GM21786 (cell line): ENCODE data around the gene KIAA0513.

Source experiments
- ATAC-seq: cut with Tn5 transposase; IDR thresholded peaks from one replicate; pipeline ENCODE4 v1.9.1; 2021; ENCODE audit not compliant: unreplicated experiment

The KIAA0513 gene

DNA sequence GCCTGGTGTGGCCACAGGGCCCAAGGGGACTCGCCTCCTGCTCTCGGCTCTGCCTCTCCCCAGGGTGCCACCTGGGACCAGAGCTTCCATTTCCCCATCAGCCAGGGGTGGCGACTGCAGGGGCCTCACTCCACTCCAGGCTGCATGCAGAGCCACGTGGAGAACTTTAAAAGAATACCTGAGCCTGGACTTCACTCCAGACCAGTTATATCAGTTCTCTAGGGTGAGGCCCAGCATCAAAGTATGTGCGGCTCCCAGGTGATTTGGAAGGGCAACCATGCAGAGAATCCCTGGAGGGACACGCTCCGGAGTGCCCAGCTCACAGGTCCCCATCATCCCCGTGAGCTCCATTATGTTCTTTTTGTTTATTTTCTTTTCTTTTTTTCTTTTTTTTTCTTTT, 39.8 kb downstream of the KIAA0513 start:
- ATAC-seq = no peak

DNA sequence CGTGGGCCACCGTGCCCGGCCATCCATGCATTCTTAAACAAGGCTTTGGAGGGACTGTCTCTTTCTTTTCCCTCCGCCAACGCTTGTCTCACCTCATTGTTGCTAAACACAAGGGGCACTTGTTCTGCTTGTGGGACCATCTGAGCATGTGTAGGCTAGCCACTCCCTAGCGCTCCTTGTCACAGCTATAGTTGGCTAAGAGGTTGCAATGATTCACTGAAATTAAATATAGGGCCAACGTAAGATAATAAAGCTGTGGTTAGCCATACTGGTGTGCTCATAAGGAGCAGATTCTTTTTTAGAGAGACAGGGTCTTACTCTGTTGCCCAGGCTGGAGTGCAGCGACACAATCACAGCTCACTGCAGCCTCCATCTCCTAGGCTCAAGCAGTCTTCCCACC, 41.2 kb downstream of the KIAA0513 start:
- ATAC-seq = no peak

DNA sequence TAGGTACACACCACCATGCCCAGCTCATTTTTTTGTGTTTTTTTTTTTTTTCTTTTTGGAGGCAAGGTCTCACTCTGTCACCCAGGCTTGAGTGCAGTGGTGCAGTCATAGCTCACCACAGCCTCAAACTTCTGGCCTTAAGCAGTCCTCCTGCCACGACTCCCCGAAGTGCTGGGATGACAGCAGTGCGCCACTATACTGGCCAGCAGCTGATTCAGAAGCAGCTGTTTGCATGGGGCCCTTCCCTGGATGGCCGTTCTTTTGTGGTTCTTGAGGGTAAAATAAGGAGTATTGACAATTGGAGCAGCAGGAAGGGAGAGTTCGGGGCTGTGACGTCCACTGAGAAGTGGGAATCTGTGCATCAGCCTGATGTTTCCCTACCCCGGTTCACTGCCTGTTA, 41.6 kb downstream of the KIAA0513 start:
- no peak for ATAC-seq

DNA sequence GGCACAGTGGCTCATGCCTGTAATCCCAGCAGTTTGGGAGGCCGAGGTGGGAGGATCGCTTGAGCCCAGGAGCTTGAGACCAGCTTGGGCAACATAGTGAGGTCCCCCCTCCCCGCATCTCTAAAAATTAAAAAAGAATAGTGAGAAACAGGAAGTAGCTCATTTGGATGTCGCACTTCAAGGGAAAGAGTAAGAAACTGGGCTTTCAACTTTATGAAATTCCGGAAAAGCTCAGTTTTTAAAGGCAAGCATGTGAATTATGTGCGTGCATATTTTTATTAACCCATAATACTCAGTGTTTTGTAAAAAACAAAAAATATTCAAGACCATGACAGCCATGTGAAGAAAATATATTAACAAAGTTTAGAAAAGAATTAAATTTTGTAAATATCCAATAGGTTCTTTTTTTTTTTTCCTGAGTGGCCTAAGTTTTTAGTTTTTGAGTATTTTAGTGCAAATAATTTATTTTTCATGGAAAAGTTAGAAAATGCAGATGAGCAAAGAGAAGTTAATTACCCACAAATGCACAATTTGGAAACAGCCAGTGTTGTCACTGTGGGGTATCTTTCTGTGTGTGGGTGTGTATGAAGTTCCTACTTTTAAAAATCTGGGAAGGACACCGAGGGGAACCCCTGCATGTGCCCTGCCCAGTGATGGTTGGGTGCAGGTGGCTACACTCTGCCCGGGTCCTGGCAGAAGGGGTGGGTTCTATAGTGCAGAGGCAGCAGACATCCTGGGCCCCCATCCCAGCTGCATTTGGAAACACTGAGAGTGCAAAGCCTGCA, 44.7 kb downstream of the KIAA0513 start:
- no peak for ATAC-seq

DNA sequence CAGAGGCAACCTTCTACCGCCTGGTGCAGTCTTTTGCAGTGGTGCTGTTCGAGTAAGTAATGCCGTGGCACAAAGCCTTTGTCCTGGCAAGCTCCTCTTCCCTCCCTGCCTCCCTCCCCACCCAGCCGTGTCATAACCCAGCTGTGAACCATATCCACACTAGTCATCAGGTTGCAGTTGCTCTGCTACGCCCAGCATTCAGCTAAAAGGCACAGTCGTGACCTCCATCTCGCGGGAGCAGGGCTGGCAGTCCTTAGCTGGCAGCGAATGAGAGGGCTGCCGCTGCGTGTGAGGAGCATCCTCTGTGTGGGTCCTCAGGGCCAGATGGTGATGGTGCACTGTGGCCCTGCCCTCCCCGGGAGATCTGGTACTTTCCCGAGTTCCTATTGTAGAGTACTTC, 45.4 kb downstream of the KIAA0513 start:
- no peak for ATAC-seq

DNA sequence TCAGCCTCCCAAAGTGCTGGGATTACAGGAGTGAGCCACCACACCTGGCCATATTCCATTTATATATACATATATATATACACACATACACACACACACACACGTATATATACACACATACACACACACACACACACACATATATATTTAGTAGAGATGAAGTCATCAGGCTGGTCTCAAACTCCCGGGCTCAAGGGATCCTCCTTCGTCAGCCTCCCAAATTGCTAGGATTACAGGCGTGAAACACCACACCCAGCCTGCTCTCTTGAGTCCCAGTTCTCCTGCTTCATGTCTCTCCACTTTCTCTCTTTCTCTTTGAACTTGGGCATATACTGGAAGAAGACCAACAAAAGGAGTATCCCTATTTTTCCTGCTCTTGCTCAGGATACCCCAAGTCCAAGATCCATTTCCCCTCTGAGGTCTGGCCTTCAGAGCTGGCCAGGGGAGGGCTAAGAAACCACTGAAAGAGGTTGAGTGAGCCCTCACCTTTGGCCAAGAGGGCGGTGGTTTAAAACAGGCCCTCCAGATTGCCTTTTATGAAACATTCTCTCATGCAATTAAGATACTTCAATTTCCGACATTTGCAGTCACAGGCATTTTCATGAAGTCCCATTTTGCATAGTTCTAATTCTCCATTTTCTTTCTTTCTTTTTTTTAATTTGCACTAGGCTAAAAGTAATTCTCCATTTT, 46.8 kb downstream of the KIAA0513 start:
- no peak for ATAC-seq

DNA sequence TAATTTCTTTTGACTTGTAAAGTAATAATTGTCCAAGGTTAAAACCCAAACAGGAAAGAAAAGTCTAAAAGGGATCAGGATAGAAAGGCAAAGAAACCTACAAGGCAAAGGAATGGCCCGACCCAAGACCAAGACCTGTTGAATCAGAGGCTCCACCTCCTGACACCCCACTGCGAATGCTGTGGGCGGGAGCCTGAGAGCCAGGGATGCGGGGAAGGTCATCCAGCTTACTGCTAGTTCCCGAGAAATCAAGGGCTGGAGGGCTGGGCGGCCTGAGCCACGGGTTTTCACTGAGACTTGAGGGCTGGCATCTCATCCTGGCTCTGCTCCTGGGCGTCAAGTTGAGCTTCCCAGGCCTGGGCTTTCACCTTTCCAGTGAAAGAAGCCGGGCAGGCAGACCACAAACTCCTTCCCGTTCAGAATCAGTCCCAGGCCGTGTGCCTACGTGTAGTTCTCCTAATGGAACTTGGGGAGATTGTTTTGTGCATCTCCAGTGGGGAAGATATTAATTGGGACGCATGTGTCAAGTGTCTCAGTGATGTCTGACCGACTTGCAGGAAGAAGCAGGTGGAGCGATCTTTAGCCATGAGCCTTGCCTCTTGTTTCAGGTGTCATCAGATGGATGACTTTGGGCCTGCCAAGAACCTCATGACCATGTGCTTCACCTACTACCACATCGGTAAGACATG, 47.8 kb downstream of the KIAA0513 start:
- ATAC-seq = no peak

DNA sequence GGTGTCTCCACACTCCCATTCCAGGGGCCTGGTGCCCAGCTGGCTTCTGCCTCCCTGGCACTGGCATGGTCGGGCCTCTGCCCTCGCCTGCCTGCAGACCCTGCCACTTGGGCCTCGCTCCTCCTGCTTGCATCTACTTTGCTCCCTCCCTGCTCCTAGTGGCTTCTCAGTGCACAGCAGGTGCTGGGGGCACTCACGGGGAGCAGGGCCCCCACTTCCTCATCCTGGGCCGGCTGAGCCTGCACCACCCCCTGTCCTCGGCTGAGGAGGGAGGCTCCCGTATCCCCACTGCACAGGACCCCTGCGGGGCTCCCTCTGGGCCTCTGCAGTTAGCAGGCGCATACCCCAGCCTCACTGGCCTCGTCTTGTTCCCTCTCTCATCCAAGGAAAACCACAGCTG, 49.4 kb downstream of the KIAA0513 start:
- no peak for ATAC-seq

DNA sequence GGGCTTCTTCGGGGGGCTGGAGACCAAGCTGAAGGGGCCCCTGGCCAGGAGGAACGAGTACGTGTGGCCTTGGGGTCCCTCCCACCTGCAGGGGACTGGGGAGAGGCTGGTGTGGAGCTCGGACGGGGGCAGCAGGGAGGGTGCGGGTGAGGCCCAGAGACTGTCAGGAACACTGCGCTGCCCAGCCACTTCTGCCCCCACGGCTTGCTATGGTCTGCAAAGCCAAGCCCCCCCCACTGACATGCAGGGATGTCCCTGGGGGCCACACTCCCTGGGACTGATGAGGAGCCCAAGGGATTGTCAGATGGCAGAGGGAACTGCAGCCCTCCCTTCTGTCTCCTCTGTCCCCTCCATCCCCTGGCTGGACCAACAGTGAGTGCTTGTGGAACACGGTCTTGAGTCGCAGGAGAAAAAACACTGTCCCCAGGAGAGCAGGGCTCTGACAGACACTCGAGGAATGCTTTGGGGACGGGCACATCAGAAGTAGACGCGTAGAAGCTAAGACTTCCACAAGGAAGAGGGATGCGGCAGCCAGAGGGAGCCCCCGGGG, 50.1 kb downstream of the KIAA0513 start:
- no peak for ATAC-seq

DNA sequence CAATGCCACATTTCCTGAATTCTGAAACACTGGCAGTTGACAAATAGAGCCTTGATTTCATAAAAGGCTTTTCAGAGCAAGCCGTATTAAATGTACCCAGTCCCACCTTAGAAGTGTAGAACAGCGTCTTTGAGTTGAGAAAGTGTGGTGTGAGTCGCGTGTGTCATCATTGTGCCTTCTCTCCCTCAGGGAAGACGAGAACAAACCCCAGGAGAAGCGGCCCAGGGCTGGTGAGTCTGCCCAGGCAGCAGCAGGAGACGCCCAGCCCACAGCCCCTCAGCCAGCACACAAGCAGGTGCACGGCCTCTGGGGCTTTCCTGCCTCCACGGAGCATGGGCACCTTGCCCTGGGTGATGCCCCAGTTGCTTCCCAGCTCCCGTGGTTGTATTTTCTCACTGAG, 50.6 kb downstream of the KIAA0513 start:
- no peak for ATAC-seq

DNA sequence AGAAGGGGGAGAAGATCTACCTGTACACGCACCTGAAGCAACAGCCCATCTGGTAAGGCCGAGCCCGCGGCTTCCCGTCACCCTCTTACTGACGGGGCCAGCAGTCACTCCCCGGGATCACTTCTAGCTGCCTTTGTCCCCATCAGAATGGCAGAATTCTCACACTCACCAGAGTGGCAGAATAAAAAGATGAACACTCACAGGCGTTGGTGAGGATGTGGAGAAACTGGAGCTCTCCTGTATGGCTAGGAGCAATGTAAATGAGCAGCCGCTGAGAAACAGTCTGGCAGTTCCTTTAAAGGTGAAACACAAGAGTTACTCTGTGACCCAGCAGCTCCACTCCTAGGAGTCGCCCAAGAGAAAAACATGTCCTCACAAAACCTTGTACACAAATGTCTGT, 51.4 kb downstream of the KIAA0513 start:
- ATAC-seq = no peak

DNA sequence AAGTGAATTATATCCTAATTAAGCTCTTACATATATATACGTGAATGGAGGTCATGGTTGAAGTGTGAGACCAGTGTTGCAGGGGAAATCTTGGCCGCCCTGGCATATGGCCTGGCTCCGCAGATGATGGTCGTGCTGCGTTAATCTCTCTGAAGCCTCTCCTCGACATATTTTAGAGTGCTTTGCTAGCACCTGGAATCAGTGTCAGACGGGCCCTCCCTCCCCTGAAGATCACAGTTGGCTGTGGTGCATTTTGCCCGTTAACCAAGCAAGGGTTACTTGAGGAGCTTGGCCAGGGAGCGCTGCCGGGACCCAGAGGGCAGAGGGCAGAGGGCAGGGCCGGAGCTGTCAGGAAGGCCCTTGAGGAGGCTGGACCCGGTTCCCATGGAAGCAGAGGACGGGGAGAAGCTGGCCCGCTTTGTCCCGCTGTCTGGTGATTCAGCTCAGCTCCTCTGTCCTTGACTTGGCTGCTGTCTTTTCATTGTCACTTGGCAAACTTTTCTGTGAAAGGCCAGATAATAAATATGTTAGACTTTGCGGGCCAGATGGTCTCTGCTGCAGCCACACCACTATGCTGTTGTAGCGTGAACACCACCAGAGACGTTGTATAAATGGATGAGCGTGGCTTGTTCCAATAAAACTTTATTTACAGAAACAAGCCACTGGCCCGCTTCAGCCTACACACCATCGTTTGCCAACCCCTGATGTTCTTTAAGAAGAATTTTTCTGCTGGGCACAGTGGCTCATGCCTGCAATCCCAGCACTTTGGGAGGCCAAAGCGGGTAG, 52.4 kb downstream of the KIAA0513 start:
- ATAC-seq = no peak

DNA sequence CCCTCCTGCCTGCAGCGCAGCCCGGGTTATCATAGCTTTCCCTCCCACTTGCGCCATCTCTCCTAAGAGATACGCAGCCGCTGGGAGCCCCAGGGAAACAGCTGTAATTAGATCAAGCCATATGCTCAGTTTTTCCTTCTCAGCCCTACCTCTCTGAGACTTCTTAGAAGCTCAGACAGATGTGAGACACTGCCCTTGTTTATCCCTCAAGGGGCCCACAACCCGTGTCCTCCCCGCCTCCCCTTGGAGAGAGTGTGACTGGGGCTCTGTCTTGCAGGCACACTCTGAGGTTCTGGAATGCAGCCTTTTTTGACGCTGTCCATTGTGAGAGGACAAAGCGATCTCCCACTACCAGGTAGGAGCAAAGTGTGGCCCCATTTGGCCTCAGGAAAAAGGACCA, 53.4 kb downstream of the KIAA0513 start:
- no peak for ATAC-seq

DNA sequence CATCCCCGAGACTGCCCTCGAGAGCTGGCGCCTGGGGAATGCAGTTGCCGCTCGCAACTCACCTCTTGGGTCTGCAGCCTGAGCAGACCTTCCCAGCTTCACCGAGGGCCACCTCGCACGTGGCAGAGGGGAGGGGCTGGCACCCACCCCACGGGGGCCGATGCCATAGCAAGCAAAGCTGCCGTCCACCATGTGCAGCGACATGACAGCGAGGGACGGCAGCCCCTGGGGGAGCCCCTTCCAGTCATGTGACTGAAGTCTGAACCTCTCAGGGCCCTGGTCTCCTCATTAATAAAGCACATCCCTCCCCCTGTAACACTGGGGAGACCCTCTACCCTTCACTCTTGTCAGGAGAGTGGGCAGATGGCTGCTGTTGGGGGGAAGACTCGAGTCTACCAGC, 54.2 kb downstream of the KIAA0513 start:
- no peak for ATAC-seq

DNA sequence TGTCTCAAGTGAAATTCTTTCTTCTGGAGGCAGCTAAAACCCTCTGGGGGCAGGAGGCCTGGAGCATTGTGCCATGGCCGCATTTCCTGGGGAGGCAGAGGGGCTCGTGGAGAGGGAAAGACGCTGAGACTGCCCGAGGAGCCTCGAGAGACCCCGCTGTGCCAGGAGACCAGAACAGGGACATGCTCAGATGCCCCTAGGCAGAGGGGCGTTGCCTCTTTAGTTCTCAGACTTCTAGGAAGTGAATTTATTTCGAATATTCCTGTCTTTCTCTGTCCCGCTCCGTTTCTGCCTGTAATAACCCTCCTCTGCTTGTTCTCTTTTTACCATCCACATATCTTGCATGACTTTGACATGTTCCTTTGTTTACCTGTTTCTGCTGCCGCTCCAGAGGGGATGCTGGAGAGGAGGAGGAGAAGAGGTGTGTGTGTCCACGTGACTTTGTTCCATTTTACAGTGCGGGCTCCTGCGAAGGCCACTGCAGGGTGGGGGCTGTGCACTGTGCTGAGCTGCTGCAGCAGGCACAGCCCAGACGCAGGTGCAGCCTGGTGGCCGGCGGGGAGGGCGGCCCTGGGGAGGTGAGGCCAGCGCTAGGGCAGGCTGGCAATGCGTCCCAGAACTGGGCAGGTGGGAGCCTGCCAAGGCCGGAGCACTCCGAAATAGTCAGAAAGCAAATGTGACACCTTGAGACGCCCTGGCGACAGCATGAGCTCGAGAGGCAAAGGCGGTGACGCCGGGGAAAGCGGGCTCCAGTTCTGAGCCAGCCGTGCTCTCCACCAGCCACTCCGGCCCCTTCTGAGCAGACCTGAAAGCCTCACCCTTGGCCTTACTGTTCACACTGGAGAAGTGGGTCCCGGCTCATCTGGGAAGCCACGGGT, 54.8 kb downstream of the KIAA0513 start:
- ATAC-seq = no peak

DNA sequence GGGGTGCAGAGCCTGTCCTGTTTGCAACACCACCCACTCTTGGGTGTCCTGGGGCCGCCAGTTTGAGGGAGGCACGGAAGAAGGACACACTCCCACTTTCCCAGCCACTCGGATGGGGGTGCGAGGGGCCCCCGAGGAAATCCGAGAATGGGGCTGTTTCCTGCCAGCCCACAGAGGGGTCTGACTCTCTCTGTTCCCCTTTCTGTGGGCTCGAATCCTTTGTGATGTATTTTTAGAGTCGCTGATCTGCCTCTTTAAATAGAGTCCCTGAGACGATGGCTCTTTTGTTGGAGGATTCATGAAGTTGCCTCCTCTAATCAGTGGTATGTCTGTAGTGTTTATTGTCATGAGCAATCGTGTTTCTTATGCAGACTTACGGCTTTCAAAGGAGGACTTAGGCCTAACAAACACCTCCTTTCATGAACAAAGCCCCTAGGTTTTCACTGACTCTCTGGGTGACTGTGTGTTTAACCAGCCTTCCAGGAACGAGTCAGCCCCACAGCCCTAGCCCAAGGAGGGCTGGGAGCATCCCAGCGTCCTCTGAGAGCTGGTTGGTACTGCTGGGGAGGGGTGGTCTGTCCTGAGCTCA, 55.5 kb downstream of the KIAA0513 start:
- ATAC-seq = no peak

DNA sequence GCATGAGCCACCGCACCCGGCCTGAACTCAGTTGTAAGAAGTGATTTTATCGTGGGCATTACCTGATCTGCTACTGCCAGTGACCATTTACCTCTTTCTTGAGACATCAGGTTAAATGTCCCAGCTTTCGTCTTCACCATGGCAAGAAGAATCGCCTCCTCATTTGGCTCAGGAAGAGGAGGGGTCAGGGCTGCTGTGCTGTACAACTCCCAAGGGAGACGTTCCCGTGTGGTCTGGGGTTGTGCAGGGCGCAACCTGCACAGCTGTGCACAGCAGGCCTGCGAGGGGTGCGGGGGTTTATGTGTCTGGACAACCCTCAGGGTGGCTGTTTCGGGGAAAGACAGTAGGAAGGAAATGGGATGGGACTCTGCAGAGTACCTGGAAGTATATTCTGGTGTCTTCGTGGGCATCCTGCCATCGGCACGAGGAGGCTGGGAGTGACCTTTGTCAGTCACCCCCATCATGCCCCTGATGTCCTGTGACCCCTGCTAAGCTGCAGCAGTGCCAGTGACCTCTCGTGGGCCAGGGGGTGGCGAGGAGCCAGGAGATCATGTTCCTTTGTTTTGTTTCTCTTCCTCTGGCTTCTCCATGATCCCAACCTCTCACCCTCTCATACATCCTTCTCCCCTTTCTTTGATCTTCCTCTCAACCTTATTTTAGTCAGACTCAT, 57.4 kb downstream of the KIAA0513 start:
- no peak for ATAC-seq

DNA sequence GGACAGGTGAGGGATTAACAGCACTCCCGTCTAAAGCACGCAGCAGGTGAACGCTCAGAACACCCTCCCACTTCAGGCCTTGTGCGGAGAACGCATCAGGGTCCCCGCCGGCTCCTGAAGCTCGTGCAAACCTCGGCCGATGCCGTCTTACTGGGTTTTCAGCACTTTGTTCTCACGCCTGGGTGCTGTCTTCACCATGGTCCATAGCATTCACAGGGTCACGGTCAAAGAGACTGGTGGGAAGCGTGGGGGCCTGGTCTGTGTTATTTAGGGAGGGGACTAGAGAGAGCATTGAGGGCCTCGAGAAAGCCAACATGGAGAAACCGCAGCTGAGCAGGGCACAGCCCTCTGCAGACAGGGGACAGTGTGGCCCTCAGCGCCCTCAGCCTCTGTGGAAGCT, 58.1 kb downstream of the KIAA0513 start:
- ATAC-seq = no peak
